Fibroblast of mammary gland (primary cell): ENCODE results near the gene HEATR1.

Source experiments
- DNase-seq: peaks from one replicate; pipeline ENCODE4 v3.0.0-alpha.2; 2010; ENCODE audit warnings: low read depth
- H3K4me3 ChIP-seq: 2 replicates; pipeline ENCODE4 v1.5.1; 2011; ENCODE audit warnings: low read depth, mild to moderate bottlenecking, low read length, moderate library complexity; ENCODE audit not compliant: control insufficient read depth
- CTCF ChIP-seq: conservative IDR thresholded peaks from 2 replicates; pipeline ENCODE4 v1.5.1; 2011; ENCODE audit warnings: low read depth, low read length, inconsistent platforms; ENCODE audit not compliant: control insufficient read depth, insufficient read depth

Gene HEATR1

DNA sequence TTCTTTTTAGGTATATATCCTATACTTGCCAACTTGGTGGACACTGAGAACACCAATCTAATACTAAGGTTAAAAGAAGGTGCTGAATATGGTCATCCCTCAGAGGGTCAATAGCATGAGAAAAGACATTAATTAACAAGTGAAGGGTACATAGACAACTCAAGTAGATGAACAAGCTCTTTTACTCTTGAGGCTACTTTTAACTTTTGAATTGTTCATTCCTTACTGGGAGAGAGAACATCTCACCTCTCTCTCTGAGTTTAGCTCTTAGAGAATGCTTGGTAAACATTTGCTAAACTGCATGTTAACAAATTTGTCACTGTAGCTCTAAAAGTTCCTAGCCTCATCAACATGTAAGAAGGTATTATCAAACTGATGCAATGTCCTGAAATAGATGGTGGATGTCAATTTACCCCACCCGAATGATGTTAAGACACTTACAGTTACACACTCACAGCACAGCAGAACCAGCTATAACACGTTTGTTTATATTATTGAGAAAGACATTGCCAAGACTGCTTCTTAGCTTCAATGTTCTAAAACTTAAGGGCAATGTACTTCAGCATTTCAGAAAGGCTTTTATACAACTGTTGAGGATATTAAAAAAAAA is 35.9 kb downstream of the HEATR1 start:
- no peak overlapping the region for H3K4me3 ChIP-seq
- no peak for TF ChIP-seq CTCF
- DNase-seq, result no peak

DNA sequence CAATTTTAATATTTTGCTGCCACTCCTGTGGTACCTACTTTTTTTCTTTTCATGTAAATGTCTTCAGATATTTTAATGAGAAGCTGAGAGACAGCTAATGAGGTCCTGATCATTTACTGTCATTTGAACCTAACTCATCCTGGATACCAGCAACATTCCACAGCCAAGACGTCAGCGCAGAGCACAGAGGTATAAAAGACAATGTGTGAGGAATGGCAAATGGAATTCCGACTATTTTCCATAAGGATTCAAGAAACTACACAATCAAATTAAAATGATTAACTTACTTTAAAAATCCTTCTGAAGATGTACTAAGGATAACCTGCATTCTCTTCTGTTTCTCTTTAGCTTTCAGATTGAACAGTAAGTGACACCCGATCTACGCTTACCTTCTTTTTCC is 38.8 kb downstream of the HEATR1 start:
- TF ChIP-seq CTCF, result no peak
- no peak overlapping the region for H3K4me3 ChIP-seq
- DNase-seq, result no peak

DNA sequence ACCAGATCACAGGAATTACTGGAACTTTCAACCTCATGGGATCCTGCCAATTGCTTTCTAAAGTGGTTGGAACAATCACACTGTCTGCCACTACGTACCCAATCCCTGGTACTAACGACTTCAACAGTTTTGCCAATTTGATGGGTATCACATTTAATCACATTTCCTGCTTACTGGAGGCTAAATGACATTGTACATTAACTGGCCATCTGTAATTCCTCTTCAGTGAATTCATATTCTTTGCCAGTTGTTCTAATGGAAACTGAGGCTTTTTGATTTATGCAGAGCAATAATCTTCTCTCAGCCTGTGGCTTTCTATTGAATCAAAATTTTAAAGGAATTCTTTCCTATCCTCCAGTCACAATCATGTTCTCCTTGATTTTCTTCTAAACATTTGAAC is 42.3 kb downstream of the HEATR1 start:
- DNase-seq, result no peak
- H3K4me3 ChIP-seq, result no peak overlapping the region
- TF ChIP-seq CTCF, result no peak

GRCh38 chr1:236560213-236560771 is 44.0 kb downstream of the HEATR1 start:
- no peak for DNase-seq
- no peak overlapping the region for H3K4me3 ChIP-seq
- TF ChIP-seq CTCF, result no peak

DNA sequence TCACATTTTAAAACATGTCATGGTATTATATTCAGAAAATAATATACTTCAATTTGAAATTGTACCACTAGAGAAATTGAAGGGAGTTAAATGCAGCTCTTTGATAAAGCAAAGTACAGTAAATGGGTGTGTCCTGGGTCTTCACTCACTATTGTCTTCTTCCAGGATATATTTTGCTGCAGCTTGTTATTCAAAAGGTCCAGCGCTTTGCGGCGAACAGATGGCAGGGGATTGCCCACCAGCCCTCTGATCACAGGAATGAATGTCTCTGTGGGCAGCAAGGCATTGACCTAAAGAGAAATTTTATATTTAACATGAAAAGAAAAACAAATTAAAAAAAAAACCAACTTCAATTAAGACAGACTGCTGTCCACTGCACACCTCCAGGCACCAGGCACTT is 45.5 kb downstream of the HEATR1 start:
- DNase-seq, result no peak
- TF ChIP-seq CTCF, result no peak
- no peak overlapping the region for H3K4me3 ChIP-seq

DNA sequence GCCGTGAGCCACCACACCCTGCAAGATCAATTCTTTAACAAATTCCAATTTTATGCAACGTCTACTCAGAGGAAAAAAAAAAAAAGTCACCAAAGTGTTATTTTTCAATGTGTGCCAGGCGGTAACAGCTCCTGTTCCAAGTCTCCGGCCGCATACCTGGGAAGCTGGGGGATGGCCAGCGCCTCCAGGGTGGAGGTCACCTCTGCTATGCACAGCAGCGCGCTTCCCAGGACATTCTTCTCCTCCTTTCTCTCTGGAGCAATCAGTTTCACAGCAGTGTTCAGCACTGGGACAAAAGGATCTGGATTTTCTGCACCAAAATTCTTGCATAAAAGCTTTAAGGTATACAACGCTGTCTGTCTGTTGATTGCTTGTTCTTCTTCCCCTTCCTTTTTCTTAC is 46.2 kb downstream of the HEATR1 start:
- H3K4me3 ChIP-seq, result no peak overlapping the region
- DNase-seq, result no peak
- TF ChIP-seq CTCF, result no peak

DNA sequence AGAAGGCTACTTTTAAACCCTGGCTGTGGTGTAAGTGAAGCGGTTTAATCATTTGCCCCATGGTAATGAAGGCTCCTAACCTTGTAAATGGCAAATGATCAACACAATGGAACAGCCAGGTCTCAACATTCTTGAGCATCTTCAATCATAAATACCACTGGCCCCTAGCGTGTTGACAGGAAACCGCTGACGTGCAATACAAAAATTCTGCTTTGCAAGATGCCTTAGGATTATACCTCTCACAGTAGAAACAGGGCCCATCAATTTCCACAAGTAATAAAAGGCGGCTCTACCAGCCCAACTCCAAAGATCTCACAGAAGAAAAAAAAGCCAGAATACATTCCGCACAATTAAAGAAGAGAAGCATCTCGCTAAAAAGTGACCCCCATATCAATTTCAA is 47.7 kb downstream of the HEATR1 start:
- no peak for TF ChIP-seq CTCF
- no peak for DNase-seq
- H3K4me3 ChIP-seq, result no peak overlapping the region
